Stimulated activated CD4-positive, alpha-beta T cell treated with anti-CD3 and anti-CD28 coated beads, TNF-alpha, amount 100 ng/mL, for 24 hours (primary cell): ENCODE measurements around the gene CD34.

ENCODE experiments used
- DNase-seq, 3 experiments: peaks; one replicate each; pipeline ENCODE4 v3.0.0-alpha.2; 2020; ENCODE audit warnings: low read depth in 3 of 3

CD34 gene

DNA sequence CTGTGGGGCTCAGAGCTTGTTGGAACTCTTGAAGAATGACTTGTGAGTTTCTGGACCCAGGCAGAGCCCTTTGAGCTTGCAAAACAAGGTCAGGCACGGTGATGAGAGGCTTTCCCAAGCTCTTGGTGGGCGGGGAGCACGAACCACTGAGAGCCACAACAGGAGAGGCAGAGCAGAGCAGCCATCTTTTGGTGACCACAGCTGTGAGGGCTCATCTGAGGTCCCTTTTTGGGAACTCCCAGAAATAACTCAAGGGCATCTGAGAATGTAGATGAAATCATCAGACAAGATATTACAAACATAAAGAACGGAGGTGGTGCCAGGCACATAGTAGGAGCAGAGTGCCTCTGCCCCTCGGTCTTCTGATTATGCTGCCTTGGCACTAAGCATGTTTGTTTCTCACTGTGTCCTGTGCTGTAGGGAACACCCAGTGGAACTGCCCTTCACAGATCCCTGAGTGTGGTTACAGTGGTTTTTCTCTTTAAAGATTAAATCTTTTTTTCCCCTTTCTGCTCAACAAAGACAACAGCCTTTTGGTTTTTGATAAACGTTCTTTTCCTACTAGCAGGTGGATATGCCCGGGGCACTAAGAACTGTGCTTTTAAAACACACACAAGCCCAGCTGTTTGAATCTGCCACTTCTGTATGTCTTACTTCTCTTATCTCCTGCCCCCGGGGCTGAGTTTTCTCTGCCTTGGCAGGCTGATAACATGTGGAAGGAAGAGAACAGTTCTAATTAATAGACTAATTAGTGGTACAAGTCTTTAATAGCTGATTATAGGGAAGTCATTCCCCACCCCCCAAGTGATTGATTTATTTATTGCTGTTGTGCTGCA lies 37.7 kb downstream of the CD34 start:
- peak in 1 of 3 experiments; percentile 28 for DNase-seq

DNA sequence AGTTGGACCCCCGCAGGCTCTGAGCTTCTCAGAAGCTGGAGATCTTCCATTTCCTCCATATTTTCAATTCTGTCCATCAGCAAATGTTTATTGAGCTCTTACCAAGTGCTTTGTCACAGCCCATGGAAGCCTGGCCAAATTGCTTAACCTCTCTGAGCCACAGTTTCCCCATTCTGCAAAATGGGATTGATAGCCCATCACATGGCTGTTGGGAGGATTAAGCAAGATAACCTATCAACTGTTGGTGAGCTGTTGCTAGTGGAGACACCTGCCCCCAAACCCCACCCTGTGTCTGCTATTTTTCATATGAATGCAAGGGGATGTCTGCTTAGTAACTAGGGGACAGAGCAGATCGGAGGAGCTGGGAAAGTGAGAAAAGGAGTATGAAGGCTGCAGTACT lies 38.3 kb downstream of the CD34 start:
- no peak for DNase-seq

DNA sequence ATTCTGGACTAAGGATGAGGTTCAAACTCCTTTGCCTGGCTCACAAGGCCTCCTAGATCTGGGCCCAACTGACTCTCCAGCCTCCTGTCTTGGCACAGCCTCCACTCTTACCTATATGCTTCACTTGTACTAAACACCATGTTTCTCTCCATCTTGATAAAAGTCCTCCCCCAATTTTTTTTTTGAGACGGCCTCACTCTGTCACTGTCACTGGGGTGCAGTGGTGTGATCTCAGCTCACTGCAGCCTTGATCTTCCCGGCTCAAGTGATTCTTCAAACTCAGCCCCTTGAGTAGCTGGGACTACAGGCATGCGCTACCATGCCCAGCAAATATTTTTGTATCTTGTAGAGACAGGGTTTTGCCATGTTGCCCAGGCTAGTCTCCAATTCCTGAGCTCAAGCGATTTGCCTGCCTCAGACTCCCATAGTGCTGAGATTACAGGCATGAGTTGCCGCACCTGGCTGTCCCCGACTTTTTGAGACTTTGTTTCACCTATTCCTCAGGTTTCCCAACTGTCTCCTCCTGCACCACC lies 39.7 kb downstream of the CD34 start:
- DNase-seq, result no peak

DNA sequence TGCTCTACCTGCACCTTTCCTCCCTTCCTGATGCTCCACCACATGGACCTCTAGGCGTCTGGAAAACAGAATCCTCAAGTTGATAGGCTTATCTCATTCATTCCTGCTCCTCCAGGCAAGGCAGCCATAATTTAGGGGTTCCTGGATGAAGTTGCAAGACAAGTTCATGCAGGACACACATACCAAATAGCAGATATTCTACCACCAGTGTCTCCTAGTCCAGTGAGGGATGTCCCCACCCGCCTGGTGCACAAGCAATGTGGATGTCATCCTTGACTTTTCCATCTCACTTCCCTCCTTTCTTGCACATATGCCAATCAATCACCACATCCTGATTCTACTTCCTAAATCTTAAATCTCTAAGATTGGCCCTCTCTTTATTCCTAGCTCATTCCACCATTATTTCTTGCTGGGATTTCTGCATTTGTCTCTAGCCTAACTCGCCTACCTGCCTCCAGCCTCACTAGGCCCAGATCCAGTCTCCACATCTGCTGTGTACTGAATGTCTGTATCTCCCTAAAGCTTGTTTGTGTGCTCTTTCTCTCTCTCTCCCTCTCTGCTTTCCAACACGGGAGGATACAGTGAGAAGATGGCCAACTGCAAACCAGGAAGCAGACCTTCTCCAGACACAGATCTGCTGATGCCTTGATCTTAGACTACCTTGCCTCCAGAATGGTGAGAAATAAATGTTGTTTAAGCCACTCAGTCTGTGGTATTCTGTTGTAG lies 40.5 kb downstream of the CD34 start:
- DNase-seq, result no peak

DNA sequence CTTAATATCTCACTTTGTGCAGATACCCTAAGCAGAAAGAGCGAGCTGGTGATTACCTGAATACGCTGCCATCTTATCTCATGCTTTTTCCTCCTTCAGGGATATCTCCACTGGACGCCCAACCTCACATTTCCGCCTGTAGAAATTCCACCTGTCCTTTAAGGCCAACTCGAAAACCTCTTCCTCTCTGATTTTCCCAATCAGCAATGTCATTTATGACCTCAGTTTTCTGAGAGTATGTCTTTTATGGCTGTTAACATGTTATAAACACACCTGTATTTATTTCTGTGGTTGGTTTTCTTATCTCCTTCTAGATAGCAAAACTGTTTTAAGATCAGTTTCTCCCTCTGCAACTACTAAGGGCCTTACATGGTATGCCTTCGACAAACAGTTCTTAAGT lies 41.1 kb downstream of the CD34 start:
- DNase-seq, result no peak

DNA sequence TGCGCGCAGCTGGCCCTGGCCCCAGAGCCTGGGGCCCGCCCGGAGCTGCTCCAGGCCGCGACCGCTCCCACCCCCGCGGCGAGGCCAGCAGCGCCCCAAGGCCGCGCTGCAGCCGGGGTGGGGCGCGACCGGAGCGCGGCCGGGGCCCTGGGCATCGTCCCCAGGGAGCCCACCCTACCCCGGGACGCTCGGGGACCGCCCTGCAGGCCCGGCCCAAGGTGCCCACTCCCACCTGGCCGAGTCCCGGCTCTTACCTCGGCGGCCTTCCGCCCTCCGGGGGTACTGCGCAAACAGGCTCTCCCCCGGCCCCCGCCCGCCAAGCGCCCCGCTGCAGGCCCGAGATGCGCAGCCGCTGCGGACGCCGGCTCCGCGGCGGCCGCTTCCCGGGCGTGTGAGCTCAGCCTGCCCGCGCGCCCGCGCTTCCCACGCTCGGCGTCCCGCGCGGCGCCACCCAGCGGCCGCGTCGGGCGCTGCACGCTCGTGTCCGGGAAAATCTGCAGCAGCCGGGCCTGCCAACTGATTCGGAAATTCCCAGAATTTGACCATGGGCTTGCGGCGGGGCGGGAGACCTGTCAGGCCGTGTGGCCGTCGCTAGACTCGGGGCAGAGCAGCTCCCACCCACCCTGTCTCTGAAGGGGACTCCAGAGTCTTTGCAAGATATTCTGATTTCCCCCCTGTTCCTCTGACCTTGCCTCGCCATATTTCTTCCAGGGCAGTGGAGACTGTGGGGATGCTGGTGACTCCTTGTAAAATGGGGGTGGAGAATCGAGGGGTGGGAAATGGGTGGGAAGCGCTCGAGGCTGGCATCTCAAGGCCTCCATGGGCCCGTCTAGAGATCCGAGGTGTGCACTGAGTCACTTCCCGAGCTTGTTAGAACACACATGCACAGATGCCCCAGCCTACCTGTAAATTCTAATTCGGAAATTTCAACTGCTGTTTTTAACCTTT lies 41.9 kb downstream of the CD34 start:
- DNase-seq, result peak in 2 of 3 experiments; percentile 55 to 58

DNA sequence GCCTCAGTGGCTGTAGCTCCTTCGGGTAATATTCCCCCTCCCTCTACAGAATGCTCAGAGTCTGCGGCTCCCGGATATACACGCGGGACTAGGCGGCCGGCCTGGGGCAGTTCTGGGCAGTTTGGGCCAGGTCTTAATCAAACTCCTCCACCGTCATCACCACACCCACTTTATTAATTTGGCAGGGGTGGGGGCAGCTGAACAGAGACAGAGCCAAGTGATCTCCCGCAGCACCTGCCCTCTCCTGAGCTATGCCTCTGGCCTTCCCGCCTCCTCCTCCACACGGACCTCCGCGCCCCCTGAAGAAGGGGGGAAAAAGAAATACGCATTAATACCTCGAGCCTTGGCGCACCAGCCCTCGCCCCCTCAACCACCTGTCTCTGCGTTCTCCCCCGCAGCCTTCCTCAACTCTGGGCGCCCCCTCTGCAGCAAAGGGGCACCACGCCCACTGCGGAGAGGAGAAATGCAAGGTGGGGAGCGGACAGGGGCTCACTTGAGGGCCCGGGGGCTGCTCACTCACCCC lies 42.6 kb downstream of the CD34 start:
- no peak for DNase-seq

DNA sequence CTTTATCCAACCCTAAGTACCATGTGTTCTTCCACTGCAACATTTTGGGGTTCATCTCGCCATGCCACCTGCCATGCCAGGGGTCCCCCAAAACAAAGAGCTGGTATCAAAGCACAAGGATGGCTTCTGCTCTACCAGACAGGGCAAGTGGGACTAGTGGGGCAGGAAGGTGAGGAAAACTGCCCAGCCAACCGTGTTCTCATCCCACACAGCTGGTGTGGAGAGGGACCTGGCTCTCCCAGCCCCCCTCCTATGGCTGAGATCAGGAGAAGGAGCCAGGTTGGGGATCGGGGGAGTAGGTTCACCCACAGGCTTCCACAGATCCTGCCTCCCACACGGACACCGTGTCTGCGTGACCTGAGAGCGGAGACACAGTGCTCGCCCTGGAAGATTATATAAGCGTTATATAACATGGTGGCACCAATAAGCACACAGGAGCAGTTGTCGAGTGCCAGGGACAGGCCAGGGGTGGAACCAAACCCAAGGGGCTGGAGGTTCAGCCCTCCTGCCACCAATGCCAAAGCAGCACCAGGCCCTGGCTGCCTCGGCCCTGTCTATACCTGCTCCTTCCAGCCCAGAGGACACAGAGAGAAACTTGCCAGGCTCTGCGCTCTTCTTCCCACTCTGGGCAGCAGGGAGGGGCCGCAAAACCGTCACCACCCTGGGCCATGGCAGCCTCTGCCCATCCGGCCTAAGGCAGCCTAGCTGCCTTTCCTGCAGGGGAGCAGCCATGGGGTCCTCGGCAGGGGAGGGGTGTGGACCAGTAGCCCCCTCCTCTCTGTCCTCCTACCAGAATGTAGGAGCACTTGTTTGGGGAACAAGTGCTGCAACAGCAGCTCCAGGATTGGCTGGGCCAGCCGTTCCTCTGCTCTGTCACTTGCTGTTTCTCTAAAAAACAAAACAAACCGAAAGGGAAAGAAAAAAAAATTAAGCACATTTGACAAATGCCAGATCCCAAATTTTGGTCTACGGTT lies 43.5 kb downstream of the CD34 start:
- DNase-seq, result no peak

DNA sequence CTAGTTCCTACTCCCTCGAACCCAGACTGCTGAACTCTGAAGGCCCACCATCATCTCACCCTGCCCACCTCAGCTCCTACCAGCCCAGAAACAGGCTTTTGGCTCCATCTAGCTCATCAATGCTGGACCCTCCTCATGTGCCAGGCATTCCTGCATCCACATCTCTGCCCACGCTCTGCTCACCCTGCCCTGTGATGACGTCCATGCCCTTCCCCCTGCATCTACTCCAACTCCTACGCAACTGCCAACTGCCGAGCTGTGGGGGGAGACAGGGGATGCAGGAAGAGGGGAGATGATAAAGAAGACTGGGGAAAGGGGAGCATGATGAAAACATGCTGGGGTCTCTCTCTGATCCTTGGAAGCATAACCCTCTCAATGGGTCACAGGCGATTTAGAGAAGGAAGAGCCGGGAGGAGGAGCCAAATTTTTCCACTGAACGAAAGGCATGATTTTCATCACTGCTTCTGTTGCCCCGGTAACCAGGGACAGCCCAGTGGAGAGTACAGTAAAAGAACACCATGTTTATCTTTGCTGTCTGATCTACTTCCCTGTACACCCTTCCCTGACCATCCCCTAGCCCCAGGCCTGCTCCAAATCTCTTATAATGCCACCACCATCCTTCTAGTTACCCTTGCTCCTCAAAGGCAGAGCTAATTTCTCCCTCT lies 44.3 kb downstream of the CD34 start:
- DNase-seq, result peak in 1 of 3 experiments; percentile 36

DNA sequence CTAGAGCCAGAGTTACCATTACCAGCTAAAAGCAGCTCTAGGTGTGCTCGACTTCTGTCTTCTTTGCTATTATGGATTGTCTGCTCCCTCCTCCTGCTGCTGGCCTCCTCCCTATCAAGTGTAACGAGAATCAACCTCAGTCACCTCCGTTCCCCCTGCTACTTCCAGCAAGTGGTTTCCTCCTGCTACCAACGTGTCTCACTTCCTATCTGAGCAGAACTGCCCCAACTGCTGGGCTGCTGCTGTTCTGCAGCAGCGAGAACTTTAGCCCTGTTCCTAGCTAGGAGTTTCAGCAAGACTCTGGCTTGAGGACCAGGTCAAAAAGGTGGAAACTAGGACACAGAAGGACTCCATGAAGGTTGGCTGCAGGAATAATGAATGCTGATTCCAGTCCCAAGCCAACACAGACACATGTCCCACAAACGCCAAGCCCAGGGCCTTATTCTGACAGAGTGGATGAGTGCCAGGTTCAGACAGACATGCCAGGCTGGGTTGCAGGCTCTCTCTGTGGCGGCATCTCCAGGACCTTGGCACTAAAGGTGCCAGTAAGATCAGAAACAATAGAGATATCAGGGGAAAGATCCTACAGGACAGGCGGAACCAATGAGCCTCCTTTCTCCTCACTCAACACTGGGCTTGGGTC lies 46.9 kb downstream of the CD34 start:
- peak in 1 of 3 experiments; percentile 38 for DNase-seq

DNA sequence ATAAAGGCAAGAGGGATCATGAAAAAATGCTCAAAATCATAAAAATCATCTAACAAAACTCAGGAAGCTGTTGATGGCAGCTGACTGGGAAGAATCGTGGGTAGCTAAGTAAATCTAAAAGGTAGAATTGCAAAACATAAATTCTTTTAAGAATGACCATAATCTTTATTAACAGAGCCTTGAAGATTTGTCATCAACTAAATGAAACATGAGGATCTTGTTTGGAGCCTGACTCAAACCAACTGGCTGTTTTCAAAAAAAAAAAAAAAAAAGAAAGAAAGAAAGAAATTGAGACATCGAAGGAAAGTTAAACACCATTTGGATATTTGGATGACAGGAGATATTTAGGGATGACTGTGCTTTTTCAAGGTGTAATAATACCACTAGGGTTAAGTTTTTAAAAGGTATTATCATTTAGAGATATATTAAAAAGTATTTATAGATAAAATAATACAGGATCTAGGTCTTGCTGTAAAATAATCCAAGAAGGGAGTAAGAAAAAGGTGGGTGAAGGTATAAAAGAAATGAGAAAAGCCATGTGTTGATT lies 48.6 kb downstream of the CD34 start:
- DNase-seq, result no peak

DNA sequence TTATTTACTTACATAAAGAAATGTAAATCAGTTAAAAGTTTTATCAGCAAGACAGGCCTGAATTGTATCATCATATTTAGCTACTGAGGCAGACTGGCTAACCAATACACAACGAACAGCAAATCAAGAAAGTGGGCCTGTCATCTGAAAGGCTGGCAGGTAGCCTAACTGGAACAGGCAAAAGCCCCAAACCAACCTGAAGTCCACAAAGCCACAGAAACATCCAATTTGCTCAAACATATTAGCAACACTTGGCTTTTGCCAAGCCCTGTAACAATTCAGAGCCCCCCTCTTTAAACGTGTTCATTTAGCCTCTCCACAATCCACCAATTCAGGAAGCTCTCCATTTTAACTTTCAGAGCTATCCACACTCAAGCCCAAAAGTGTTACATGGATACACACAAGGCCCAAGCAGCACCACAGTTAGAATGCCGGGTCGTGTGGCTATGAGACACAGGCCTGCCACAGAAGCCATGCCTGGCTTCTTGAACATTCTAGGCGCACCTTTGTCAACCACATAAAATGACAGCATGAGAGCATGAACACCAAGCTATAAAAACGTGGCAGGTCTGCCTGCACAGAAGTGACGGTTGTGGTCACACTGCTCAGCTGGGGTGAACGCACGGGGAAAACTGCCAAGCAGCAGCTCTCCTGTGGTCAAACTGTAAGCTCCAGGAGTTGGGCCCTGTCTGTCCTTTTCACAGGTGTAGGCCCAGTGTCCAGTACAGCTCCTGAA lies 49.3 kb downstream of the CD34 start:
- DNase-seq, result no peak

DNA sequence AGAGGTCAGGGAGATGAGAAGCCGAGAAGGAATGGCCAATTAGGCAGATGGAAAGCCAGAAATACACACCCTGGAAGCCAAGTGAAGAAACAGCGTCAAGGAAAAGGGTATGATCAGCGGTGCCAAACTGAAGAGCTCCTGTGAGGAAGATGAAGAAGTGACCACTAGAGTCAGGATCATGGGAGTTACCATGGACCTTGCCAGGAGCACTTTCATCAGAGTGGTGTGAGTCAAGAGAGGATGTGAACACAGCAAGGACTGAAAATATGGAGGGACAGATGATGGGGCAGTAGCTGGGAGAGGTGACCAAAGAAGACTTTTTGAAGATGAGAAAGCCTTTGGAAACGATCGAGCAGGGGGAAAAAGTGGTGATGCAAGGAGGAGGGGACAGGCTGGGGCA lies 50.4 kb downstream of the CD34 start:
- no peak for DNase-seq

DNA sequence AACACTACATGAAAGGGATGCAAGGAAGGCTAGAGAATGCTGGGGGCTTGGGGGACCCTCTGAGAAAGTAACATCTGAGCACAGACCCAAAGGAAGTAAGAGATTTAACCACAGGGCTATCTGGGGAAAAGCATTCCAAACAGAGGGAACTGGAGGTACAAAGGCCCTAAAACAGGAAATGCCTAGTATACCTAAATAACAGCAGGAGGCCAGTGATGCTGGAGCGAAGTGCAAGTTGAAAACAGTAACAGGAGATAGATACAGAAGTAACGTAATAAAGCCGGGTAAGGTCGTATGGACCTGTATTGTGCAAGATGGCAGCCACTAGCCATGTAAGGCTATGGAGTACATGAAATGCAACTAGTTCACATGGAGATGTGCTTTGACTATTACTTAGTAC lies 52.1 kb downstream of the CD34 start:
- DNase-seq, result no peak

DNA sequence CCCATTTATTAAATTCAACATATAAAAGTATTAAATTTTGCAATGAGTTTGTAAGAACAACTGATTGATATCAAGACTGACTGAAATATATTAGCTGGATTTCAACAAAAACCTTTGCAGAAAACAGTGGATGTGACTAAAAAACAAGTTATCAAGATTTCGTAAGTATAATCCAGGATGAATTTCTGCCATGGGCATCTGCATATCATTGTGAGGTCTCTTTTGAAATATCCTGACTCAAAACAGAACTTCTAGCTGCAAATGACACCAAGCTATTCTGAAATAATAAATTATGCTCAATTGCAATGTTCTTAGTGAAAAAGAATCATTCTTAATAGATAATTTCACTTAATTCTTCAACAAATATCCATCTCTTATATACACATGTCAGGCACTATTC lies 52.6 kb downstream of the CD34 start:
- DNase-seq, result no peak

DNA sequence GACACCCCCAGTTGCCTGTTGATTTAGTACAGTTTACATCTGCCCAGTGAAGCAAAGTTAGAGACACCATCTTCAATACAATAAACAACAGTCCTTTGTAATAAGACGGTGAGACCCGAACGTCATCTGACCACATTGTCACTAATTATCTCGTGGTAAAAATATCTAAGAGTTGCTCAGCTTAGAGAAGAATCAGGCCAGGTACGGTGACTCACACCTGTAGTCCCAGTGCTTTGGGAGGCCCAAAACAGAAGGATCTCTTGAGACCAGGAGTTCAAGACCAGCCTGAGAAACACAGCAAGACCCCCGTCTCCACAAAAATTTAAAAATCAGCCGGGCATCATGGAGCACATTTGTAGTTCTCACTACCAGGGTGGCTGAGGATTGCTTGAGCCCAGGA lies 53.5 kb downstream of the CD34 start:
- DNase-seq, result no peak

DNA sequence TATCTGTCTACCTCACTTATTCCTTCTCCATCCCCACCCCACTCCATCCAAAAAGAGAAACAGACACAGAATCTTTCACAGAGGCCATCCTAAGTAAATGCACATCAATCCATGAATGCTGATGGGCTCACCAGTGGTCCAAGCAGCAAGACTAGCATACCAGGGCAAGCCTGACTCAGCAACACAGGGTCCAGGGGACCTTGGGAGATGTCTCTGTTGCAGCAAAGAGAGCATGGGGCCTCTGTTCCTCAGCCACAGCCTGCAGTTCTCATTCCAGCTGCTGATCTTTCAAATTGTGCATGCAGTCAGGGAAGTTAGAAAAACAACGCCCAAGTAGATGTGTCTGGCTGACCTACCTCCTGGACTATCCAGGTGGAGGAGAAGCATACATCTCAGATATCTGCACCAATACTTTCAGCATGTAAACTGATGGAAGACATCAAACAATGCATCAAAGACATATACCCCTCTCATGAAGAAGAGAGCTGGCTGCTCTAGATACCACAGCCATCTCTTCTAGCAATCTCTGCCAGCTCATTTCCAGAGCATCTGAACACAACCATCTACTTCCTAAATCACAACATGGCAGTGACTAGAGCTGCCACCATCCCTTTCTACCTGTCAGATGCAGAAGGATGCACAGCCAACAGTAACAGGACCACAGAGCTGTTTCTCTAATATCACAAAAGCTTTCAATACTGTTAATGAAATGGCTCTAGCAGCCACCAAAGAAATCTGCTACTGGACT lies 54.5 kb downstream of the CD34 start:
- DNase-seq, result no peak

DNA sequence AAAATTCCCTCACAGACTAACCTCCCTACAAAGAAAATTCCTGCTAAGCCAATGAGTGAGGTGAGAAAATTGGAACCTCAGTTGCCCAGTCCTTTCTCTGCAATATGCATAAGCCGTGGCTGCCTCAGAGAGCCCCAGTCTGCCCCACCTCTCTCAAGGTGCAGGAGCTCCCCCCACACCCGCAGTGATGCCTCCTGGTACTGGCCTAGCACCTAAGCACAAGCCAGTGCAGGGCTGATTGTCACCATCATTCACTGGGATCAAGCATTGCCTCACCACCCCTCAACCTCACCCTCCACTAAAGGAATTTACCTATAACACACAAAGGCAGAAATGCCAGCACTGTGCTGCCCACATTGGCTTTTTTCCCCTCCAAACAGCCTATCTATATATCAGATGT lies 56.9 kb downstream of the CD34 start:
- DNase-seq, result no peak
